Brain microvascular endothelial cell (primary cell): ENCODE measurements around the gene DEFB132.

Experiments
- DNase-seq: peaks from one replicate; pipeline ENCODE4 v3.0.0-alpha.2; 2020
- H3K27ac ChIP-seq: fragments of 250-450 bp; sonication (Bioruptor Pico); 2 replicates; pipeline ENCODE4 v1.5.1; 2020; ENCODE audit warnings: mild to moderate bottlenecking, moderate library complexity
- H3K27me3 ChIP-seq: fragments of 250-450 bp; sonication (Bioruptor Pico); replicated peaks from 2 replicates; pipeline ENCODE4 v1.5.1; 2020; ENCODE audit warnings: mild to moderate bottlenecking
- H3K36me3 ChIP-seq: fragments of 250-450 bp; sonication (Bioruptor Pico); replicated peaks from 2 replicates; pipeline ENCODE4 v1.5.1; 2020; ENCODE audit warnings: mild to moderate bottlenecking
- H3K4me3 ChIP-seq: 2 replicates; pipeline ENCODE4 v1.5.1; 2011; ENCODE audit warnings: low read depth, mild to moderate bottlenecking, control low read depth, low read length, moderate library complexity
- CTCF ChIP-seq: IDR thresholded peaks from 2 replicates; pipeline ENCODE4 v1.5.1; 2011; ENCODE audit warnings: low read depth, mild to moderate bottlenecking, moderate library complexity, low read length, control low read depth, inconsistent platforms; ENCODE audit errors: missing control alignments
- in situ Hi-C: cut with HindIII; loops from 2 replicates; pipeline ENCODE4 v1.10.0; 2017; ENCODE audit warnings: low sequenced_read_pairs, low pct_ligation_motif_present

The DEFB132 gene, protein sequence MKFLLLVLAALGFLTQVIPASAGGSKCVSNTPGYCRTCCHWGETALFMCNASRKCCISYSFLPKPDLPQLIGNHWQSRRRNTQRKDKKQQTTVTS

GRCh38 chr20:257419-257818 lies at the start of gene DEFB132:
Gene DEFB132, plus strand, starts transcription at chr20:257724. Its CDS starts 55 bp downstream, at chr20:257779.
- in situ Hi-C loops, result no loop called here
- H3K4me3 ChIP-seq, result no peak within 1 kb of the TSS
- no peak for DNase-seq

GRCh38 chr20:208942-209566 lies 48.5 kb upstream of the DEFB132 start:
- H3K27me3 ChIP-seq, result no peaks in the 10 kb centered on the region
- in situ Hi-C loops, result no loop called here
- H3K27ac ChIP-seq, result no peak overlapping the region
- DNase-seq, result peak; percentile 65
- H3K4me3 ChIP-seq, result no peak overlapping the region
- peak; percentile 68 for TF ChIP-seq CTCF
- H3K36me3 ChIP-seq, result no peaks in the 10 kb centered on the region

More at GRCh38 chr20:257419-257818, at the start of gene DEFB132:
- Histone ChIP-seq H3K36me3 (no peaks in the 10 kb centered on the region), H3K27me3 (no peaks in the 10 kb centered on the region), H3K27ac (no peak within 1 kb of the TSS)
- TF ChIP-seq CTCF, result no peak

- TF ChIP-seq CTCF, result no peak
- no peaks in the 10 kb centered on the region for H3K36me3 ChIP-seq
- no peak overlapping the region for H3K27ac ChIP-seq
- in situ Hi-C loops, result no loop called here
- no peak for DNase-seq
- no peaks in the 10 kb centered on the region for H3K27me3 ChIP-seq
- no peak overlapping the region for H3K4me3 ChIP-seq
Measured at GRCh38 chr20:210809-211502, 46.6 kb upstream of the DEFB132 start.

DNA sequence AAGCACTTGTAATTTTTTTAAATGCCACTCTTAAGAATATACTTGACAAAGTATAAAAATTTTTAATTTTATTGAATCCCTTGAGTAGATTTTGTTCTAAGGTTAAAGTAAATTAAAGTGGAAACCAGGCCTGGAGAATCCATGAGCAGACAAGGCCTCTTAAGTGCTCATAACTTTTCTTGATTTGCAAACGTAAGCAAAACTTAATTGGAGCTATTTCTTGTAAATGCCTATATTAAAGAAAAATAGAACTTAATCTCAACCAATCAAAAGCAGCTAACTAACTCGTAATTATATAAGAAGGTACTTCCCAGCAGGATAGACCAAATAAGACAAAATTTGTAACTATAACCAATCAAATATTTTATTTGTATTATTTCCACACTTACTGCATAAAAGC lies 43.1 kb upstream of the DEFB132 start:
- no peaks in the 10 kb centered on the region for H3K27me3 ChIP-seq
- no peak for DNase-seq
- in situ Hi-C loops, result no loop called here
- no peaks in the 10 kb centered on the region for H3K36me3 ChIP-seq
- no peak overlapping the region for H3K4me3 ChIP-seq
- H3K27ac ChIP-seq, result no peak overlapping the region
- no peak for TF ChIP-seq CTCF

- Histone ChIP-seq H3K4me3 (no peak overlapping the region), H3K36me3 (no peaks in the 10 kb centered on the region), H3K27me3 (no peaks in the 10 kb centered on the region), H3K27ac (no peak overlapping the region)
- in situ Hi-C loops, result no loop called here
- DNase-seq, result no peak
- no peak for TF ChIP-seq CTCF
Measured at GRCh38 chr20:215796-216195, 41.7 kb upstream of the DEFB132 start.
